ENCODE data around the gene LRRFIP1. TPM values are rescaled to one million over a fixed set of nuclear protein-coding genes. Genes with fewer than 3 reads are reported as not detected.

LRRFIP1 gene
- total RNA-seq, 1 donor from 2014 or later = 40.7 TPM

DNA sequence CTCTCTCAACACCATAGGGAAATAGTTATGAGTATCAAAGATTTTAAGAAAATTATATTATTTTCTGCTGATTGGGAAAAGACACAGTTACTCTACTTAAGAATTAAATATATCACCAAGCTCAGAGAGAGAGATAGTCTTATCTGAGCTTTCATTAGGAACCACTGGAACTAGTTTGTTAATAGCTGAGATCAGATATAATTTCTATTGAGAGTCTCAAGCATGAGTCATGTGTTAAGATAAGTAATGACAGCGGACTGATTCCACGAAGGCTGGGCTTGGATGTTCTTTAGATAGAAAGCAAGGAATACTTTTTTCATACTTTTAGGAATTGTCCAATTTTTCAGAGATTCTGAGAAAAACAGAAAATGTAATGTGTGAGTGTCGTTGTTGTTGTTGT lies 126.8 kb downstream of the LRRFIP1 start:
- H3K36me3 Mint-ChIP-seq = peaks cover 44% of the 10 kb centered on the region
- no peaks in the 10 kb centered on the region for H3K27me3 Mint-ChIP-seq (ENCODE audit: insufficient read depth, low read depth)
- Histone ChIP-seq H3K27ac (no peak overlapping the region), H3K4me2 (no peak overlapping the region), H3K9ac (no peak overlapping the region), H3K79me2 (ENCODE audit: low read depth) (no peaks in the 10 kb centered on the region), H2AFZ (replicated peaks) (no peak overlapping the region), H3F3A (ENCODE audit: low read depth) (no peaks in the 10 kb centered on the region), H3K4me1 (peaks cover 9% of the 10 kb centered on the region), H3K9me3 (ENCODE audit: low read depth) (no peaks in the 10 kb centered on the region), H4K20me1 (ENCODE audit: low read depth) (no peaks in the 10 kb centered on the region), H3K36me3 (no peaks in the 10 kb centered on the region), H3K27me3 (no peaks in the 10 kb centered on the region), H3K4me3 (no peak overlapping the region)
- no peak for DNase-seq (ENCODE audit: low spot score)
- H3K4me3 Mint-ChIP-seq = no peak overlapping the region
- no peak overlapping the region for H3K27ac Mint-ChIP-seq
- no peaks in the 10 kb centered on the region for H3K9me3 Mint-ChIP-seq
- TF ChIP-seq EZH2 (IDR thresholded peaks at IDR 0.05) (no peak), EZH2phosphoT487 (IDR thresholded peaks at IDR 0.05) (no peak)
- H3K4me1 Mint-ChIP-seq = no peaks in the 10 kb centered on the region

DNA sequence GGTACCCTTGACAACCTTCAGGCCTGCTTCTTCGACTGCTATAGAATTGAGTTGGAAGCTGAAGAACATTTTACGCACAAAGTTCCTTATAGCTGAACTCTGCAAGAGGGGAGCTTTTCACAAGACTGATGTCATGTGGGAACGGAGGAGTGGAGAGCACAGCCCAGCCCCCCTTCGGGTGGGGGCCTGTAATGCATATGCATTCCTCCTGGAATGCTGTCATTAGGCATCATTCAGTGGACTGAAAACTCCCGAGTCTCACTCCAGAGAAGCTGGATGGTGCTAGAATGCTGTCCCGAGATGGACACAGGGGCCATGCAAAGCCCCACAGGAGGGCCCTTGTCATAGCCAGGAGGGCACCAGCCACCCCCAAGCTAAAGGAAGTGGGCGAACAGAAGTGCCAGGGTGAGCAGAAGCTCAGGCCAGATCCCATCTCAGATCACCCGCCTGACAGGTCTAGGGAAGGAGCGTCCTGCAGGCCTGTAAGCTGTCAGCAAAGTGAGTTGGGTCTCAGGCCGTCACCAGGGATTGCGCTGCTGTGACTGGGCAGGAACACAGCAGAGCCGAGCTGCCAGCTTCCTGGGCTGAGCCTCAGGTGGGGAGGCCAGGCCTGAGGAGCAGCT lies 127.3 kb downstream of the LRRFIP1 start:
- no peaks in the 10 kb centered on the region for H3K36me3 ChIP-seq
- Mint-ChIP-seq H3K9me3 (no peaks in the 10 kb centered on the region), H3K4me1 (no peaks in the 10 kb centered on the region), H3K27me3 (ENCODE audit: insufficient read depth, low read depth) (no peaks in the 10 kb centered on the region), H3K36me3 (peaks cover 40% of the 10 kb centered on the region), H3K4me3 (no peak overlapping the region), H3K27ac (no peak overlapping the region)
- no peaks in the 10 kb centered on the region for H3F3A ChIP-seq (ENCODE audit: low read depth)
- no peaks in the 10 kb centered on the region for H4K20me1 ChIP-seq (ENCODE audit: low read depth)
- H3K4me1 ChIP-seq = peaks cover 9% of the 10 kb centered on the region
- H3K27me3 ChIP-seq = no peaks in the 10 kb centered on the region
- DNase-seq (ENCODE audit: low spot score) = no peak
- TF ChIP-seq EZH2 (IDR thresholded peaks at IDR 0.05) (no peak), EZH2phosphoT487 (IDR thresholded peaks at IDR 0.05) (no peak)
- TF ChIP-seq, protein P1, sequence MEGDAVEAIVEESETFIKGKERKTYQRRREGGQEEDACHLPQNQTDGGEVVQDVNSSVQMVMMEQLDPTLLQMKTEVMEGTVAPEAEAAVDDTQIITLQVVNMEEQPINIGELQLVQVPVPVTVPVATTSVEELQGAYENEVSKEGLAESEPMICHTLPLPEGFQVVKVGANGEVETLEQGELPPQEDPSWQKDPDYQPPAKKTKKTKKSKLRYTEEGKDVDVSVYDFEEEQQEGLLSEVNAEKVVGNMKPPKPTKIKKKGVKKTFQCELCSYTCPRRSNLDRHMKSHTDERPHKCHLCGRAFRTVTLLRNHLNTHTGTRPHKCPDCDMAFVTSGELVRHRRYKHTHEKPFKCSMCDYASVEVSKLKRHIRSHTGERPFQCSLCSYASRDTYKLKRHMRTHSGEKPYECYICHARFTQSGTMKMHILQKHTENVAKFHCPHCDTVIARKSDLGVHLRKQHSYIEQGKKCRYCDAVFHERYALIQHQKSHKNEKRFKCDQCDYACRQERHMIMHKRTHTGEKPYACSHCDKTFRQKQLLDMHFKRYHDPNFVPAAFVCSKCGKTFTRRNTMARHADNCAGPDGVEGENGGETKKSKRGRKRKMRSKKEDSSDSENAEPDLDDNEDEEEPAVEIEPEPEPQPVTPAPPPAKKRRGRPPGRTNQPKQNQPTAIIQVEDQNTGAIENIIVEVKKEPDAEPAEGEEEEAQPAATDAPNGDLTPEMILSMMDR (IDR thresholded peaks at IDR 0.05) = no peak
- H3K4me3 ChIP-seq = no peak overlapping the region
- H2AFZ ChIP-seq (replicated peaks) = no peak overlapping the region
- H3K9ac ChIP-seq = no peak overlapping the region
- H3K79me2 ChIP-seq (ENCODE audit: low read depth) = no peaks in the 10 kb centered on the region
- H3K4me2 ChIP-seq = no peak overlapping the region
- H3K27ac ChIP-seq = no peak overlapping the region
- no peaks in the 10 kb centered on the region for H3K9me3 ChIP-seq (ENCODE audit: low read depth)

DNA sequence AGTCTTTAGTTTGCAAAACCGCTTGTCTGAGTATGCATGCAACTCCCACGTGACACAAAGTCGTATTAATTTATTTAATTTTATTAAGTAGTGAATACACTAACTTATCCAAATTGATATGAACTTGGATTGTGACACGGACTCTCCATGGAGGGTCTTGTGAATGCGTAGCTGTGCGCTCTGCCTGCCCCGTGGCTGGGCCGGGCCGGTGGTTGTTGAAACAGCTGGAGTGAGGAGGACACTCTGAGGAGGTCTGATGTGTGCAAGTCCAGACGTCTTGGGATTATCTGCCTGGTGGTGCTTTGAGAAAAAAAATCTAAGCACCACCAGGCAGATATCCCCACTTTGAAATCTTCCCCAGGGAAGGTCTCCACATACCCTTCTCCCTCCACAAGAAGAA lies 130.2 kb downstream of the LRRFIP1 start:
- H3K27ac ChIP-seq = no peak overlapping the region
- no peaks in the 10 kb centered on the region for H3K27me3 ChIP-seq
- no peak overlapping the region for H2AFZ ChIP-seq (replicated peaks)
- H3K4me1 Mint-ChIP-seq = no peaks in the 10 kb centered on the region
- H3K4me3 Mint-ChIP-seq = no peak overlapping the region
- DNase-seq (ENCODE audit: low spot score) = no peak
- no peak overlapping the region for H3K4me3 ChIP-seq
- H3K4me1 ChIP-seq = peaks cover 9% of the 10 kb centered on the region
- H3K4me2 ChIP-seq = no peak overlapping the region
- TF ChIP-seq EZH2phosphoT487 (IDR thresholded peaks at IDR 0.05) (no peak), EZH2 (IDR thresholded peaks at IDR 0.05) (no peak)
- TF ChIP-seq, protein P1 (IDR thresholded peaks at IDR 0.05) = no peak
- H3K27me3 Mint-ChIP-seq (ENCODE audit: insufficient read depth, low read depth) = no peaks in the 10 kb centered on the region
- H3K36me3 ChIP-seq = no peaks in the 10 kb centered on the region
- no peaks in the 10 kb centered on the region for H3K9me3 Mint-ChIP-seq
- H3K9me3 ChIP-seq (ENCODE audit: low read depth) = no peaks in the 10 kb centered on the region
- no peaks in the 10 kb centered on the region for H3K79me2 ChIP-seq (ENCODE audit: low read depth)
- no peak overlapping the region for H3K9ac ChIP-seq
- H4K20me1 ChIP-seq (ENCODE audit: low read depth) = no peaks in the 10 kb centered on the region
- H3K27ac Mint-ChIP-seq = no peak overlapping the region
- peaks cover 39% of the 10 kb centered on the region for H3K36me3 Mint-ChIP-seq
- no peaks in the 10 kb centered on the region for H3F3A ChIP-seq (ENCODE audit: low read depth)

DNA sequence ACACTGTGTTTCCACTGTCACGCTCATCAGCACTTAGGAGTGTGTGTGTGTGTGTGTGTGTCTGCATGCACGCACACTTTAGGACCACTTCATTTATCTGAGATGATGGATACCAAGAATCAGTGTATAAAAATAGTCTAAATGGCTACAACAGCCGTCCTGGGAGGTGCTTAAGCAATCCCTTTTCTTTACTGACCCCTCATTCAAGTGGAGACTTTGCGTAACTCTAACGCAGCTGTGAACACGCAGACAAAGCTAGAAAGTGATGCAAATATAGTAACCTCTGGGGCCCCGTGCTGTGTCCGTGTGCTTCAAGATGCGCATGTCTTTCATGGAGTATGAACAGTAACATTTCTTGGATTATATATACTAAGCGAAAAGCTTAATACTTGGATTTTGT lies 130.8 kb downstream of the LRRFIP1 start:
- Mint-ChIP-seq H3K36me3 (peaks cover 43% of the 10 kb centered on the region), H3K27ac (no peak overlapping the region)

More for the DNA sequence above, 130.8 kb downstream of the LRRFIP1 start:
- H3K27me3 ChIP-seq = no peaks in the 10 kb centered on the region
- no peak overlapping the region for H3K9ac ChIP-seq
- H3K4me3 Mint-ChIP-seq = no peak overlapping the region
- no peak overlapping the region for H3K4me3 ChIP-seq
- H3K27ac ChIP-seq = no peak overlapping the region
- no peaks in the 10 kb centered on the region for H4K20me1 ChIP-seq (ENCODE audit: low read depth)
- no peaks in the 10 kb centered on the region for H3F3A ChIP-seq (ENCODE audit: low read depth)
- H3K9me3 Mint-ChIP-seq = no peaks in the 10 kb centered on the region
- H3K4me2 ChIP-seq = no peak overlapping the region
- no peaks in the 10 kb centered on the region for H3K9me3 ChIP-seq (ENCODE audit: low read depth)
- no peak for DNase-seq (ENCODE audit: low spot score)
- no peaks in the 10 kb centered on the region for H3K27me3 Mint-ChIP-seq (ENCODE audit: insufficient read depth, low read depth)
- no peaks in the 10 kb centered on the region for H3K79me2 ChIP-seq (ENCODE audit: low read depth)
- H3K4me1 ChIP-seq = peaks cover 9% of the 10 kb centered on the region
- no peaks in the 10 kb centered on the region for H3K36me3 ChIP-seq
- H3K4me1 Mint-ChIP-seq = no peaks in the 10 kb centered on the region
- no peak for TF ChIP-seq EZH2phosphoT487 (IDR thresholded peaks at IDR 0.05)
- TF ChIP-seq, protein P1 (IDR thresholded peaks at IDR 0.05) = no peak
- TF ChIP-seq EZH2 (IDR thresholded peaks at IDR 0.05) = no peak
- no peak overlapping the region for H2AFZ ChIP-seq (replicated peaks)

Data from neural progenitor cell (in vitro differentiated cells).